ENCODE measurements around the gene ANKS1B. TPM values are rescaled to one million over a fixed set of nuclear protein-coding genes. Genes with fewer than 3 reads are reported as not detected.

The ANKS1B gene
- total RNA-seq, 1 donor from 2014 or later = 2.4 TPM

DNA sequence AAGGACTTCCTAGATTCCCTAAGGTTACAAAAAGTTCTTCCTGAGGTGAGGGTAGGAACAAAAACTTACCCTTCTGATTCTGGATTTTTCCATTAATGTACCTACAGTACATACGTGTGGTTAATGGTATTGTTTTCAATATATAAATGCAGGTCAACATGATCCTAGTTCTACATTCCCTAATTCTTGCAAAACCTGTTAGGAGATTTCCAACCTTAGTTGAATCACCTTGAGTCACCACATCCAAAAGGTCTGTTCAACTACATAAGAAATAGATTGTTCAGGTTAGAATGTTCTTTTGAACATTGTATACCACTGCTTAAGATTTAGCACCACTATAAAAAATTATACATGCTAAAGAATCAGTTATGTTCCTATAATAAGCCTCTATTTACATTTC, 218.3 kb downstream of the ANKS1B start:
- Histone ChIP-seq H3K36me3 (ENCODE audit: insufficient read depth, low read length) (no peaks in the 10 kb centered on the region), H2AFZ (ENCODE audit: low read depth, low read length) (no peak overlapping the region), H3K9ac (ENCODE audit: low read length) (no peak overlapping the region), H3K27ac (ENCODE audit: low read depth, low read length) (no peak overlapping the region), H4K20me1 (ENCODE audit: insufficient read depth, low read length) (no peaks in the 10 kb centered on the region), H3K9me3 (ENCODE audit: insufficient read depth, low read depth, low read length) (no peaks in the 10 kb centered on the region), H3K79me2 (ENCODE audit: insufficient read depth, low read length) (no peaks in the 10 kb centered on the region), H3K4me3 (ENCODE audit: insufficient read depth, low read depth, low read length) (no peak overlapping the region), H3K27me3 (ENCODE audit: insufficient read depth, low read length) (no peaks in the 10 kb centered on the region), H3K4me1 (ENCODE audit: insufficient read depth, low read length) (no peaks in the 10 kb centered on the region), H3K4me2 (ENCODE audit: low read length) (no peak overlapping the region)
- no peak for DNase-seq (ENCODE audit: low read depth)
- no peak overlapping the region for H3K27ac Mint-ChIP-seq (ENCODE audit: unreplicated experiment)
- no peak for TF ChIP-seq EZH2 (IDR thresholded peaks at IDR 0.05; ENCODE audit: insufficient read depth, low read length)
- TF ChIP-seq, protein P1, sequence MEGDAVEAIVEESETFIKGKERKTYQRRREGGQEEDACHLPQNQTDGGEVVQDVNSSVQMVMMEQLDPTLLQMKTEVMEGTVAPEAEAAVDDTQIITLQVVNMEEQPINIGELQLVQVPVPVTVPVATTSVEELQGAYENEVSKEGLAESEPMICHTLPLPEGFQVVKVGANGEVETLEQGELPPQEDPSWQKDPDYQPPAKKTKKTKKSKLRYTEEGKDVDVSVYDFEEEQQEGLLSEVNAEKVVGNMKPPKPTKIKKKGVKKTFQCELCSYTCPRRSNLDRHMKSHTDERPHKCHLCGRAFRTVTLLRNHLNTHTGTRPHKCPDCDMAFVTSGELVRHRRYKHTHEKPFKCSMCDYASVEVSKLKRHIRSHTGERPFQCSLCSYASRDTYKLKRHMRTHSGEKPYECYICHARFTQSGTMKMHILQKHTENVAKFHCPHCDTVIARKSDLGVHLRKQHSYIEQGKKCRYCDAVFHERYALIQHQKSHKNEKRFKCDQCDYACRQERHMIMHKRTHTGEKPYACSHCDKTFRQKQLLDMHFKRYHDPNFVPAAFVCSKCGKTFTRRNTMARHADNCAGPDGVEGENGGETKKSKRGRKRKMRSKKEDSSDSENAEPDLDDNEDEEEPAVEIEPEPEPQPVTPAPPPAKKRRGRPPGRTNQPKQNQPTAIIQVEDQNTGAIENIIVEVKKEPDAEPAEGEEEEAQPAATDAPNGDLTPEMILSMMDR (IDR thresholded peaks at IDR 0.05; ENCODE audit: insufficient read depth, low read depth, low read length) = no peak
- H3K27me3 Mint-ChIP-seq (ENCODE audit: low read depth, unreplicated experiment) = no peaks in the 10 kb centered on the region
- FAIRE-seq = no peak
- no peaks in the 10 kb centered on the region for H3K4me1 Mint-ChIP-seq (ENCODE audit: low read depth, unreplicated experiment)
- H3K36me3 Mint-ChIP-seq (ENCODE audit: low read depth, unreplicated experiment) = no peaks in the 10 kb centered on the region
- H3K4me3 Mint-ChIP-seq (ENCODE audit: unreplicated experiment) = no peak overlapping the region
- H3K9me3 Mint-ChIP-seq (ENCODE audit: unreplicated experiment) = no peaks in the 10 kb centered on the region

DNA sequence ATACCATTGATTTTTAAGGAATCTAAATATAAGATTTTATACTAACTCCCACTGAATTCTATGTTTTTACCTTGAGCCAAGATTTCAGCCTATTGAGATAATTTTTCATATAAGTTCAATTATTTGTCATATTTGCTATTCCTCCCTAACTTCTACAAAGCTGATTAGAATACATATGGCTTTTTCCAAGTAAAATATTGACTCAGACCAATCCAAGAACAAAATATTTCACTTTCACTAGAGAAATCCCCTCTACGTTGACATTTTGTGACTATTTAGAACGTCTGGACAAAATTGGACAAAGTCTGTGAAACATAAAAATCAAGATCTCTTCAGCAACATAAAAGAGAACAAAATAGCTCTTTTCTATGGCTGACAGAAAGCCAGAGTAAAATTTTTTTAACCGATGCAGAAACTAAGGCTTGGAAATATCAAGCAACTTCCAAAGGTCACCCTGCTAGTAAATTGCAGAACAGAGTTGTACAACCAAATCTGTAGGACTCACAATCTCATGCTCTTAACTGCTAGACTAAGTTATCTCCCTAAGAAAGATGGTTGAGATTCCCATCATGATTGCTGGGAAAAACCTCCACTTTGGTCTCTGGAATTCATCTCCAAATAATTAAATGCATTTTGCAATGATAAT, 219.1 kb downstream of the ANKS1B start:
- Mint-ChIP-seq H3K36me3 (ENCODE audit: low read depth, unreplicated experiment) (no peaks in the 10 kb centered on the region), H3K27me3 (ENCODE audit: low read depth, unreplicated experiment) (no peaks in the 10 kb centered on the region), H3K4me3 (ENCODE audit: unreplicated experiment) (no peak overlapping the region), H3K9me3 (ENCODE audit: unreplicated experiment) (no peaks in the 10 kb centered on the region), H3K4me1 (ENCODE audit: low read depth, unreplicated experiment) (no peaks in the 10 kb centered on the region), H3K27ac (ENCODE audit: unreplicated experiment) (no peak overlapping the region)
- Histone ChIP-seq H3K79me2 (ENCODE audit: insufficient read depth, low read length) (no peaks in the 10 kb centered on the region), H4K20me1 (ENCODE audit: insufficient read depth, low read length) (no peaks in the 10 kb centered on the region), H3K9ac (ENCODE audit: low read length) (no peak overlapping the region), H3K4me2 (ENCODE audit: low read length) (no peak overlapping the region), H3K27me3 (ENCODE audit: insufficient read depth, low read length) (no peaks in the 10 kb centered on the region), H3K27ac (ENCODE audit: low read depth, low read length) (no peak overlapping the region), H3K36me3 (ENCODE audit: insufficient read depth, low read length) (no peaks in the 10 kb centered on the region), H2AFZ (ENCODE audit: low read depth, low read length) (no peak overlapping the region), H3K4me3 (ENCODE audit: insufficient read depth, low read depth, low read length) (no peak overlapping the region), H3K4me1 (ENCODE audit: insufficient read depth, low read length) (no peaks in the 10 kb centered on the region), H3K9me3 (ENCODE audit: insufficient read depth, low read depth, low read length) (no peaks in the 10 kb centered on the region)
- DNase-seq (ENCODE audit: low read depth) = no peak
- no peak for TF ChIP-seq EZH2 (IDR thresholded peaks at IDR 0.05; ENCODE audit: insufficient read depth, low read length)
- TF ChIP-seq, protein P1 (IDR thresholded peaks at IDR 0.05; ENCODE audit: insufficient read depth, low read depth, low read length) = no peak
- FAIRE-seq = no peak

DNA sequence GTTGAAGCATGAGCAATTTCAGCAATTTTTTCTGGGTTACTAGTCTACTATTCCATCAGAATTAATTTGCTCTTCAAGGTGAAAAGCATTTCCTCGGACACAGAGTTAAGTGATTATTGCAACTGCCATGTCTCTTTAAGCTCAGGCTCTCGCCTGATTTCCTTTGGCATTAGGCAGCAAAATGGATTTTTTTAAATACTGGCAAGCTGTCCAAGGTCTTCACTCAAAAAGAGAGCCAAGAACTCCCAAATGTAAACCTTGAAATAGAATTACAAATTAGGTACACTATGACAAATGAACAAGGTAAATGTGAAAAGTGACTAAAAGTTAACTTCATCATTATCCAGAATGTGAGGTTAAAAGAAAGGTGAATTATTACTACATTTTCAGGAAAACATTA, 225.3 kb downstream of the ANKS1B start:
- Histone ChIP-seq H3K4me1 (ENCODE audit: insufficient read depth, low read length) (no peaks in the 10 kb centered on the region), H3K9me3 (ENCODE audit: insufficient read depth, low read depth, low read length) (no peaks in the 10 kb centered on the region), H3K27me3 (ENCODE audit: insufficient read depth, low read length) (no peaks in the 10 kb centered on the region), H3K4me2 (ENCODE audit: low read length) (no peak overlapping the region), H3K27ac (ENCODE audit: low read depth, low read length) (no peak overlapping the region), H3K4me3 (ENCODE audit: insufficient read depth, low read depth, low read length) (no peak overlapping the region), H3K79me2 (ENCODE audit: insufficient read depth, low read length) (no peaks in the 10 kb centered on the region), H3K36me3 (ENCODE audit: insufficient read depth, low read length) (no peaks in the 10 kb centered on the region), H4K20me1 (ENCODE audit: insufficient read depth, low read length) (no peaks in the 10 kb centered on the region), H3K9ac (ENCODE audit: low read length) (no peak overlapping the region), H2AFZ (ENCODE audit: low read depth, low read length) (no peak overlapping the region)
- FAIRE-seq = no peak
- TF ChIP-seq, protein P1 (IDR thresholded peaks at IDR 0.05; ENCODE audit: insufficient read depth, low read depth, low read length) = no peak
- no peak for TF ChIP-seq EZH2 (IDR thresholded peaks at IDR 0.05; ENCODE audit: insufficient read depth, low read length)
- DNase-seq (ENCODE audit: low read depth) = no peak
- Mint-ChIP-seq H3K27me3 (ENCODE audit: low read depth, unreplicated experiment) (no peaks in the 10 kb centered on the region), H3K4me3 (ENCODE audit: unreplicated experiment) (no peak overlapping the region), H3K9me3 (ENCODE audit: unreplicated experiment) (no peaks in the 10 kb centered on the region), H3K27ac (ENCODE audit: unreplicated experiment) (no peak overlapping the region), H3K36me3 (ENCODE audit: low read depth, unreplicated experiment) (no peaks in the 10 kb centered on the region), H3K4me1 (ENCODE audit: low read depth, unreplicated experiment) (no peaks in the 10 kb centered on the region)
